PC-3 (cell line): ENCODE results near the gene SEMA5A.

Experiments
- EZH2 ChIP-seq: fragments of 300-600 bp; sonication (generic); IDR thresholded peaks from one replicate; pipeline ENCODE4 v1.6.1; 2017; ENCODE audit warnings: antibody characterized with exemption, mild to moderate bottlenecking, low read length; ENCODE audit not compliant: unreplicated experiment
- EZH2phosphoT487 ChIP-seq: fragments of 300-600 bp; sonication (generic); IDR thresholded peaks from 2 replicates; pipeline ENCODE4 v1.6.1; 2018; ENCODE audit warnings: mild to moderate bottlenecking, antibody characterized with exemption, low read length, borderline replicate concordance

- TF ChIP-seq EZH2phosphoT487 (no peak), EZH2 (no peak)
These were observed 225.2 kb downstream of the SEMA5A start for GRCh38 chr5:9320652-9321051.
